OCI-LY7 (cell line): ENCODE measurements around the gene COPS4. TPM values are rescaled to one million over a fixed set of nuclear protein-coding genes. Genes with fewer than 3 reads are reported as not detected.

ENCODE experiments used
- BruUV-seq: library from RNA; stranded (reverse); fragments of 400-500 nt; replicated peaks from 2 replicates; lab custom pipeline; 2021; lab: Mats Ljungman, UMichigan
- CTCF ChIA-PET: fragments of 300-600 bp; sonication (Branson Sonifier 250); formaldehyde crosslinking; loops from one replicate; lab custom pipeline; 2022; ENCODE audit warnings: antibody characterized with exemption; ENCODE audit not compliant: unreplicated experiment; lab: Charles Lee
- POLR2A ChIA-PET: fragments of 300-600 bp; sonication (Branson Sonifier 250); formaldehyde crosslinking; loops from one replicate; lab custom pipeline; 2022; ENCODE audit warnings: antibody characterized with exemption; lab: Charles Lee
- DNase-seq: peaks from one replicate; pipeline ENCODE4 v3.0.0-alpha.2; 2015; ENCODE audit warnings: low spot score
- H2AFZ ChIP-seq: fragments of 200-600 bp; sonication (generic), shearing (Covaris generic); 2 replicates; pipeline ENCODE4 v1.6.1; 2014; ENCODE audit warnings: mild to moderate bottlenecking, antibody characterized with exemption, low read length, moderate library complexity
- H3K27ac ChIP-seq: fragments of 200-600 bp; sonication (generic); 2 replicates; pipeline ENCODE4 v1.5.1; 2014; ENCODE audit warnings: mixed run types, low read depth, mild to moderate bottlenecking, moderate library complexity, low read length, inconsistent platforms; ENCODE audit not compliant: poor library complexity, severe bottlenecking
- H3K36me3 ChIP-seq: fragments of 200-600 bp; sonication (generic); 2 replicates; pipeline ENCODE4 v1.6.1; 2014; ENCODE audit warnings: mild to moderate bottlenecking, antibody characterized with exemption, low read length, moderate library complexity, mixed read lengths; ENCODE audit not compliant: insufficient read depth
- H3K4me1 ChIP-seq: fragments of 200-600 bp; sonication (generic); 2 replicates; pipeline ENCODE4 v1.5.1; 2014; ENCODE audit warnings: mild to moderate bottlenecking, low read length; ENCODE audit not compliant: insufficient read depth, poor library complexity, severe bottlenecking
- H3K4me2 ChIP-seq: fragments of 200-600 bp; sonication (generic); 2 replicates; pipeline ENCODE4 v1.6.1; 2014; ENCODE audit warnings: mild to moderate bottlenecking, low read length
- H3K4me3 ChIP-seq: fragments of 200-600 bp; sonication (generic); 2 replicates; pipeline ENCODE4 v1.5.1; 2014; ENCODE audit warnings: mild to moderate bottlenecking, low read depth, low read length; ENCODE audit not compliant: poor library complexity, severe bottlenecking
- H3K79me2 ChIP-seq: fragments of 200-600 bp; sonication (generic); 2 replicates; pipeline ENCODE4 v1.6.1; 2016; ENCODE audit warnings: low read depth, mild to moderate bottlenecking, low read length, moderate library complexity, mixed read lengths; ENCODE audit not compliant: insufficient read depth
- H3K9me2 ChIP-seq: fragments of 200-600 bp; sonication (generic); 2 replicates; pipeline ENCODE4 v1.6.1; 2016; ENCODE audit warnings: mild to moderate bottlenecking, low read length, mixed read lengths; ENCODE audit not compliant: insufficient read depth
- H3K9me3 ChIP-seq: fragments of 200-600 bp; sonication (generic); 2 replicates; pipeline ENCODE4 v1.6.1; 2014; ENCODE audit warnings: mild to moderate bottlenecking, mixed run types, low read length, mixed read lengths
- H4K20me1 ChIP-seq: fragments of 200-600 bp; sonication (generic); 2 replicates; pipeline ENCODE4 v1.6.1; 2014; ENCODE audit warnings: mild to moderate bottlenecking, antibody characterized with exemption, low read length, moderate library complexity, mixed read lengths; ENCODE audit not compliant: insufficient read depth
- EZH2phosphoT487 ChIP-seq: fragments of 200-600 bp; sonication (generic); IDR thresholded peaks from 2 replicates; pipeline ENCODE4 v1.6.1; 2018; ENCODE audit warnings: low read depth, borderline replicate concordance, mild to moderate bottlenecking, mixed run types, antibody characterized with exemption, low read length, moderate library complexity, mixed read lengths
- intact Hi-C: fragments of 100-400 bp; cut with micrococcal nuclease; formaldehyde crosslinking; loops from one replicate; pipeline ENCODE4 v1.10.0; 2022; ENCODE audit not compliant: unreplicated experiment
- total RNA-seq, 2 experiments: library from RNA; depleted of rRNA in 1 of 2; stranded (reverse); fragments of >200 nt in 1 of 2; shearing (Covaris generic) in 1 of 2; gene quantifications; 2 replicates each; pipeline ENCODE4 v1.2.3, GENCODE V29; 2014 to 2022
- TF ChIP-seq, protein P1 (sequence below): fragments of 200-600 bp; sonication (generic); conservative IDR thresholded peaks from 2 replicates; pipeline ENCODE4 v1.5.1; 2014; ENCODE audit warnings: mild to moderate bottlenecking, antibody characterized with exemption, low read length, moderate library complexity, mixed read lengths

Gene COPS4
- total RNA-seq, 2 experiments from 2014 or later, result 38.5 to 38.9 TPM

GRCh38 chr4:83104991-83105390 is 70.0 kb downstream of the COPS4 start:
- CTCF ChIA-PET, result no interaction called here
- no peak overlapping the region for H3K4me2 ChIP-seq
- H3K27ac ChIP-seq, result no peak overlapping the region
- H3K79me2 ChIP-seq, result no peaks in the 10 kb centered on the region
- H4K20me1 ChIP-seq, result no peaks in the 10 kb centered on the region
- BruUV-seq, result no TSS peak
- no peaks in the 10 kb centered on the region for H3K9me3 ChIP-seq
- peaks cover 4% of the 10 kb centered on the region for H3K4me1 ChIP-seq
- TF ChIP-seq, protein P1, sequence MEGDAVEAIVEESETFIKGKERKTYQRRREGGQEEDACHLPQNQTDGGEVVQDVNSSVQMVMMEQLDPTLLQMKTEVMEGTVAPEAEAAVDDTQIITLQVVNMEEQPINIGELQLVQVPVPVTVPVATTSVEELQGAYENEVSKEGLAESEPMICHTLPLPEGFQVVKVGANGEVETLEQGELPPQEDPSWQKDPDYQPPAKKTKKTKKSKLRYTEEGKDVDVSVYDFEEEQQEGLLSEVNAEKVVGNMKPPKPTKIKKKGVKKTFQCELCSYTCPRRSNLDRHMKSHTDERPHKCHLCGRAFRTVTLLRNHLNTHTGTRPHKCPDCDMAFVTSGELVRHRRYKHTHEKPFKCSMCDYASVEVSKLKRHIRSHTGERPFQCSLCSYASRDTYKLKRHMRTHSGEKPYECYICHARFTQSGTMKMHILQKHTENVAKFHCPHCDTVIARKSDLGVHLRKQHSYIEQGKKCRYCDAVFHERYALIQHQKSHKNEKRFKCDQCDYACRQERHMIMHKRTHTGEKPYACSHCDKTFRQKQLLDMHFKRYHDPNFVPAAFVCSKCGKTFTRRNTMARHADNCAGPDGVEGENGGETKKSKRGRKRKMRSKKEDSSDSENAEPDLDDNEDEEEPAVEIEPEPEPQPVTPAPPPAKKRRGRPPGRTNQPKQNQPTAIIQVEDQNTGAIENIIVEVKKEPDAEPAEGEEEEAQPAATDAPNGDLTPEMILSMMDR, result no peak
- no peak for TF ChIP-seq EZH2phosphoT487
- no peak overlapping the region for H3K4me3 ChIP-seq
- intact Hi-C loops, result no loop called here
- no peak for DNase-seq
- no peaks in the 10 kb centered on the region for H3K36me3 ChIP-seq
- POLR2A ChIA-PET, result no interaction called here
- no peaks in the 10 kb centered on the region for H3K9me2 ChIP-seq
- no peak overlapping the region for H2AFZ ChIP-seq

DNA sequence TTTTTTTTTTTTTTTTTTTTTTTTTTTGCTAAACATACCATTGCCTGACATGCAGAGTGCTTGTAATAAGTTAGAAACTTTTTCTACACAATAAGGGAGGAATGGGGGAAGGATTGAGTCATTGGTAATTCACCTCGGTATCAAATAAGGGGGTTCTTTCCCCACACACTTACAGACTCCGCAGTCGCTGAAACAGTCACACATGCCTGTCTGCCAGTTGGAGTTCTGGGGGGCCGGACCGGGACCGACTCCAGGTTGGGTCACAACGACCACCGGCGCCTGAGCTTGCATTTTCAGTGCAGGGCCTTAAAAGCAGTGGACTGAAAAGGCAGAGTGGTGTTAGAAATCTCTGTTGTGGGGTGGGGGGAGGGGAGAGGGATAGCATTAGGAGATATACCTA is 72.6 kb downstream of the COPS4 start:
- no peaks in the 10 kb centered on the region for H4K20me1 ChIP-seq
- no peaks in the 10 kb centered on the region for H3K9me2 ChIP-seq
- H2AFZ ChIP-seq, result no peak overlapping the region
- BruUV-seq, result no TSS peak
- TF ChIP-seq EZH2phosphoT487, result no peak
- TF ChIP-seq, protein P1, result no peak
- H3K79me2 ChIP-seq, result no peaks in the 10 kb centered on the region
- DNase-seq, result no peak
- no peaks in the 10 kb centered on the region for H3K36me3 ChIP-seq
- no peak overlapping the region for H3K4me2 ChIP-seq
- no peak overlapping the region for H3K4me3 ChIP-seq
- ChIA-PET POLR2A (interaction anchor here (1.2 kb wide), 1 partner anchor 18 kb away, joined by 4 read pairs; no protein-coding TSS in a partner anchor), CTCF (no interaction called here)
- intact Hi-C loops, result no loop called here
- no peaks in the 10 kb centered on the region for H3K9me3 ChIP-seq
- H3K4me1 ChIP-seq, result peaks cover 31% of the 10 kb centered on the region
- no peak overlapping the region for H3K27ac ChIP-seq

- H3K4me1 ChIP-seq, result peaks cover 37% of the 10 kb centered on the region
- no peak for DNase-seq
- no peaks in the 10 kb centered on the region for H4K20me1 ChIP-seq
- no peak overlapping the region for H3K4me3 ChIP-seq
- POLR2A ChIA-PET, result no interaction called here
- H3K79me2 ChIP-seq, result no peaks in the 10 kb centered on the region
- H3K36me3 ChIP-seq, result no peaks in the 10 kb centered on the region
- CTCF ChIA-PET, result no interaction called here
- no peak overlapping the region for H3K27ac ChIP-seq
- intact Hi-C loops, result no loop called here
- no peaks in the 10 kb centered on the region for H3K9me2 ChIP-seq
- H3K4me2 ChIP-seq, result no peak overlapping the region
- TF ChIP-seq EZH2phosphoT487, result no peak
- TF ChIP-seq, protein P1, result no peak
- no peaks in the 10 kb centered on the region for H3K9me3 ChIP-seq
- BruUV-seq, result no TSS peak
- no peak overlapping the region for H2AFZ ChIP-seq
Measured at GRCh38 chr4:83108101-83108861, 73.3 kb downstream of the COPS4 start.
